ENCODE data around the gene SOX1.

The SOX1 gene

DNA sequence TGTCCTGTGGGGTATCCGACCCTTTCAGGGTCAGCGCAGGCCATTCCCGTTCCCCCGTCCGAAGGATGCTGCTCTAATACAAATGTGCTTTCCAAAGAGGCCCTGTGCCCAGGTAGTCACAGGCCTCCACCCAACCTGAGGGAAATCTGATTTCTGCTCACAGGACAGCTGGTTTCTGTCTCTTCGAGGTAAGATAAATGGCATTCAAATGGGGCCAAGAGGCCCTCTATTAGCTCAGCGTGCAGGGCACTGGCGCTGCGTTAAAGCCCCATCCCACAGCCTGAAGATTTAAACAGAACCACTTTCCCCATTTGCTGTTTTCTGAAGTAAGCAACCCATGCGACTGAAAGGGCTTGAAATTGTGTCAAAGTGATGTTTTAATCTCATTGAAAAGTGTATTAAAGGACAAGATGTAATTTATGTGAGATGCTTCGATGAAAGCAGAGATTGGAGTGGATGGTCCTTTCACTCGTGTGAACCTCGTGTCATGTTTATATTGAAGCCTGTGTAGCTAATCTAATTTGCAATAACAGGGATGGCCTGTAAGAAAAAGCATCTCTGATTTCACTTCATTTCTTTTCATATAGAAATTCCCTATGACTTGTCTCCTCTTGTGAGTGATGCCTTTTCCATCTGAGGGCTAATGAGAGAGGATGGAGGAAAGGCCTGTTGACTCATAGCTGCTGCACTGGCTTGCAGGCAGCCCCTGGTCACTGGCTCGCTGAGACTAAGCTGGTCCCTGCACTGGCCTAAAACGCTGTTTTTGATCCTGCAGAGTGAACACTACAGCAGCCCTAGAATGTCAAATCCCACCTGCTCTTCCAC lies 7.3 kb upstream of the SOX1 start:
- no peak for DNase-seq

DNA sequence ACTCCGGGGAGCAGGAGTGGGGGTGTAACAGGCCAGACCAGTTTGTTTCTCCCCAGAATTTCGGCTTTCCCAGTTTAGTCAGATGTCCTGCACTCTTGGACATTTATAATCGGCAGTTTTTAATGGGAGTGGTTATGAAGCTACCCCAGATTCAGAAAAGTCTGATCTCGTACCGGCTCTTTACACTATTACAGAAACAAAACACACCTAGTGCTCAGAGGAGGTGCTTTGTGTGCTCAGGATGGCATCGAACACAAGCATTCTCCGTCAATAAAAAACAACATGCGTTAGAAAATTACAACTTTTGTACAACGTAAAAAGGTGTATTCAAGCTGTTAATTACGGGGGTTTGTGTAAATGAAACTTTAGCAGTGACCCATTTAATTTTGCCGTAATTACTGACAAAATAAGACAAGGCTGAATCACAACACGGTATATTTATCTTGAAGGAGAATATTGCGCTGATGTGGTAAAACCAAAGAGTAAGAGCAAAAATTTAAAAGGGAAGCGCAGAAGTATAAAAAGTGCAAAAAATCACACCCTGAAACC lies 6.6 kb upstream of the SOX1 start:
- DNase-seq, result no peak

DNA sequence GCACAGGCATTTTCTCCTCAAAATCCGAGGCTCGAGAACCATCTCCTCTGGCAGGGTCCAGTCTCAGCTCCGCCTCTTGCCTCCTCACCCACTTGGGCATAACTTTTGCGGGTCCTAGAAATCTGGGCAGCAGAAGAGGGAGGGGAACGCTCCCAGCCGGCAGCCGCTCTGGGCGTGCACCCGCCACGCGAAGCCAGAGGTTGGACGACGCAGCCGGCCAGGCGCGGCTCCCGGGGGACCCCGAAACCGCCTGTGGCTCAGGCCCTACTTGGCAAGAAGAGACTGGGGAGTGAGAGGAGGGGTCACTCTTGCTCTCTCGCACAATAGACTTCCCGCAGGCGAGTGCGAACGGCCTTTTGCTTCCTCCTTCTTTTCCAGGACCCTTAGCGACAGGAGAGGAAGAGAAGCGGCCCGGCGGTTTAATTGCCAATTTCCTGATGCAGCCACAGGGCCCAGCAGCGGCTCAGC lies 6.0 kb upstream of the SOX1 start:
- DNase-seq, result no peak

DNA sequence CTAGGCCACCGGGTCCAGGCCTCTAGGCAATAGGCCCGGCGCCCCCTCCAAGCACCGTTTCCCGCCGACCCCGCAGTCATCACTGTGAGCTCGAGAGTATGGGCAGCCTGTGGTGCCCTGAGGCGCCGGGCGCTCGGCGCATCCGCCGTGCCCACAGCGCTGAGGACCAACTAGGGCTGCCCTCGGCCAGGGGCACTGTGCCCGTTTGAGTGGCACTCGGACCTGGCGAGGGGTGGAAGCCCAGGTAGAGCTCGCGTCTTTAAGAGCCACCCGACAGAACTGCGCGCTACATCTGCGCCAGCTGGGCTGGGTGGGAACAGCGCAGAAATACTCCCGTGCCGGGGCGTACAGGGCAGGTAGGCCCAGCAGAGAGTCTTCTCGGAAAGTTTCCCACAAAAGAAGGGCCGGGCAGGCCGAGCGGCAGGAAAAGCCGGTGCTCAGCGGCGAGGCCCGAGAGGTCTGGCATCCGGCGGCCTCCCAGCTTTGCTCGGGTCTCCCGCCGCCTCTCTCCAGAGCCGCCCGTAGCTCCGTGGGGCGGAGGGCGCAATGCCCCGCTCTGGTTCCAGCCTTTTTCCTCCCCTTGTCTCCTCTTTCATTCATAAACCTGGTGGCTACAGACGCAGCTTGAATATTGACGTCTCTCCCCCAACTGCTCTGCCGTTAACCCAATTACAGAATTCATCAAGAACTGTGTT lies 5.4 kb upstream of the SOX1 start:
- no peak for DNase-seq

DNA sequence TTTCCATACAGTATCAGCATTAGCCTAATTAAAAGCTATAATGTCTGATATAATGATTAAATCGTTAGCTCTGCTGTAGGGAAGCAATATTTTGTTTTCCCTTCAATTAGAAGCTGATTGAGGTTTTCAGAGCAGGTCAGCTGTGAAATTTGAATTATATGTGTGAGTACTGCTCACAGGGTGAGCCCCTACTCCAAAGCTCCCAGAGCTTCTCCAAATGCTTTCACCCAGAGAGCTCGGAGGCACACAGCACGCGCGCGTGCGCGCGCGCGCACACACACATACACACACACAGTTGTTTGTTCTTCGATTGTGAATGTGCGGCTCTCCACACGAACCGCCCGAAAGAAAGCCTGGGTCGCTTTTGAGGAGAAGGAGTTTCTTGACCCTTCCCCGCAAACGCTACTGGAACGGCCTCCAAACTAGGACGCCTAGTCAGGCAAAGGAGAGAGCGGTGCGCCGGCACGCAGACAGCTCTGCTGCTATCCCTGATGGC lies 4.8 kb upstream of the SOX1 start:
- no peak for DNase-seq

DNA sequence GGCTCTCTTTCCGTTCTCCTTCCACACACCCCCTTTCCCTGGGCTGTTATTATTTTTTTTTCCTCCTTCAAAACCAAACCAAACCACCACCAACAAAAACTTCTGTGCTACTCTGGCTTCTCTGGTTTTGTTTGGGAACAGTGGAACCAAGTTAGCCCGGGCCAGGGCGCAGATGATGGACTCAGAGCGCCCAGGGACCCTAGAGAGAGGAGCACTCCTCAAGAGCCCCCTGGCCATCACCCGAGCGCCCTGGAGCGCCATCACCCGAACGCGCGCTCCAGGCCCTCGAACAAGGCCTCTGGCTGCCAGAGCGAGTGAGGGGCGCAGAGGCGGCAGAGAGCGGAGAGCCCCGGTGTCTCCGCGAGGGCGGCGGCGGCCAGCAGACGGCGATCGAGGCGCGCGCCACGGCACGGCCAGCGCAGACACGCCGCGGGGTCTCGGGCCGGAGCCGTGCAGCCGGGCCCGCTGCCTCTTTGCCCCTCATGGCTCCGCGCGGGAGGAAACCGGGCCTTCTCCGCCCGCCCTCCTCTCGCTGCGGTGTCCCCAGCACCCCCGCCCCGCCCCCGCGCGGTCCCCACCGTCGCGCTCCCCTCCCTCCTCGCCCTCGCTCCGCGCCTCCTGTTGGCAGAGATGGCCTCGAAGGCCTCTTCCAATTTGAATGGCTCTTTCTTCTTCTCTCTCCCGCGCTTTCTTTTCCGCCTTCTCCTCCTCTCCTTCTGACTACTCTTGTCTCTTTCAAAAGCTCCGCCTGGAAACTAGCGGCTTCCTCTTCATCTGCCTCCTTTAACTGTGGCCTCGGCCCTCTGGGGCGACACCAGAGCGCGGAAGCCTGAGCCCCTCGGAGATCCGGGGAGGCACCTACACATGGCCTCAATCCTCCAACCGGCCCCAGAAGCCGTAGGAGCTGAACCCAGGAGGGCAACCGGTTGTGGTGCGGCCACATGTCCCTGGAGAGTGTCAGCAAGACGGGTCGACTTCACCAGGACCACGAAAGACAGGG lies 4.1 kb upstream of the SOX1 start:
- no peak for DNase-seq

DNA sequence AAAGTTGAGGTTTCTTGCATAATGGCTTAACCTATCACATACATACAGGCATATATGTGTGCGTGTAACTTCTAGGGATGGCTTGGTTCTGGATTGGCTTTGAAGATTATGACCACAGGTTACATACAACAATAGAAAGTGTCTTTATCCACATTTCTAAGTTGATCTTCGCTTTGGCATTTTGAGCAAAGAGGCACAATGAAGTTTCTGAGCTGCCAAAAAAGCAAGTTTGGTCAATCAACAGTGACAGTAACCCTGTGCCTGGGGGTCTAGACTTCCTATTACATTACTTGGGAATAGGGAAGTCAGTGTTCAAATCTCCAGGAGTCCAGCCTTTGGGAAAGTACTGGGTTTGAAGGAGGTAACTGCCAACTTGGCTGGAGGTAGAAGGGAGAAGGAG lies 3.1 kb upstream of the SOX1 start:
- no peak for DNase-seq

DNA sequence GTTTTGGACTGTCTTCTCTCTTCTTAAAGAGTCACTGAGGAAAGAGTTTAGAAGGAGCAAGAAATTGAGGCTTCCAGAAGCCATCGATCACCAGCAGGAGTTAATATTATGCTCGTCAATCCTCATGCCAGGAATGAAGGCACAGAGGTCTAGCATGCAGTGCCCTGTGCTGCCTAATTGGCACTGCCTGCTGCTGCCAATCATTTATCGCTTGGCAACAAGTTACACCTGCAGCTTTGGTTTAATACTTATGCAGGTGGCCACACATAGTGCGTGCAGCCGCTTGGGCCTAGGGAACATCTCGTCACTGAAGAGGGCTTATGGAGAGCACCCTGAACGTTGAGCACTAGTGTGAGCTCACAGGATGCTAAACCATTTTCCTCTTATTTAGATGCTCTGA lies 2.7 kb upstream of the SOX1 start:
- no peak for DNase-seq

DNA sequence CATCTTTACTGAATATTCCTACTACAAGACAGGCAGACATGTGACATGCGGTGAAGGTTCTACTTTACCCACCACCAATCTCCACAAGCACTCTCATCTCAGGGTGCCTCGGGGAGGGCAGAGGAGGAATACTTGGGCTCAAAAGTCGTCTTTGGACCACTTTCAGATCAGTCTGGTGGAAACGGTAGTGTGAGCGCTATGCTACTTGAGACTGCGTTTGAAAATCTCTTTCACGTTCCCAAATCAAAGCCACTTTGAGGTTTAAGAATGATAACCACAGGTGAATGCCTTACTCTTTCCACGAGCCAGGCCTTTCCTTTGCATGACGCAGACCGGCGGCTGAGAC lies 1.5 kb upstream of the SOX1 start:
- DNase-seq, result no peak

DNA sequence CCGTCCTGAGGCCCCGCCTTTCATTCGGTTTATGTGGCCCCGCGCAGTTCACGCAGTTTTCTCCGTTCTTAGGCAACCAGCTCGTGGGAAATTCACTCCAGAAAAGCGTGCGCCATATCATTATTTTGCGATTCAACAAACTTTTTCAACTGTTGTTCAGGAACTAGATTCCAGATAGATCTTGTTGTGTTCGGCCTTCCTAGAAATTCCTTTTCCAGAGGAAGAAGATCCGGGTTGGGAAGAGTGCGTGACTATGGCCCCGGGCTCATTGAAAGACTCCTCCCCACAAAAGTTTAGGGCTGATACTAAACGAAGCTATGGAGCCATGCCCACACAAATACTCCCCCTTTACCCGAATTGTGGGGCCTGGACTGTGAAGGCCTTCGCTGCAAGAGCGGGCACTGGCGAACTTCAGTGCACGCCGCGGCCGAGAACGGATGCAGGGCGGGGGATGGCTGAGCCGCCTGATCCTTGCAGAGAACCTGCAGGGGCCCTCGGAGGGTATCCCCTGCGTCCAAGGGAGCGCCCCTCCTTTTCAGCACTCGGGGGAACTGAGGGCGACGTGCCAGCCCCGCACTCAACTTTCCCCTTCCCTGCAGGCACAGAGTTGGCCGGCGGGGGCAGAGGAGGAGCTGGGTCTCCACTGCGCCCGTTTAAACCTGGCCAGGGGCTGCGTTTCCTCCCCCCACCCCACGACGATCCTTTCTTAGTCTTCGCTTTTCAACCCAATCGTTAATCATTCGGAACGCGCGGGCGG lies 904 bp upstream of the SOX1 start:
- DNase-seq, result no peak

DNA sequence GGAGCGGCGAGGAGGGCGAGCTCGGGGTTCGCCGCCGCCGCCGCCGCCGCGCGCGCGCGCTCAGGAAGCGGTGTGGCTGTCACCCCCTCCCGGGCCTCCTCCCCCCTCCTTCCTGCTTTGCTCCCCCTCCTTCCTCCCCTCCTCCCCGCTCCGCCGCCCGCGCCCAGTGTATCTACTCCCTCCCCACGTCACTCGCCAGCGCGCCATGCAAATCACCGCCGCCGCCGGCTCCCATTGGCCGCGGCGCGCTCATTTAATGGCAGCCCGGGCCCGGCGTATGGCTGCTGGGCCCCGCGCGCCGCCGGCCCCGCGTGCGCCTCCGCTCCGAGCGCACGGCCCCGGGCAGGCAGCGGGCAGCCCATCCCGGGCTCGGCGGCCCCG lies 335 bp upstream of the SOX1 start:
- peak; percentile 68 for DNase-seq

DNA sequence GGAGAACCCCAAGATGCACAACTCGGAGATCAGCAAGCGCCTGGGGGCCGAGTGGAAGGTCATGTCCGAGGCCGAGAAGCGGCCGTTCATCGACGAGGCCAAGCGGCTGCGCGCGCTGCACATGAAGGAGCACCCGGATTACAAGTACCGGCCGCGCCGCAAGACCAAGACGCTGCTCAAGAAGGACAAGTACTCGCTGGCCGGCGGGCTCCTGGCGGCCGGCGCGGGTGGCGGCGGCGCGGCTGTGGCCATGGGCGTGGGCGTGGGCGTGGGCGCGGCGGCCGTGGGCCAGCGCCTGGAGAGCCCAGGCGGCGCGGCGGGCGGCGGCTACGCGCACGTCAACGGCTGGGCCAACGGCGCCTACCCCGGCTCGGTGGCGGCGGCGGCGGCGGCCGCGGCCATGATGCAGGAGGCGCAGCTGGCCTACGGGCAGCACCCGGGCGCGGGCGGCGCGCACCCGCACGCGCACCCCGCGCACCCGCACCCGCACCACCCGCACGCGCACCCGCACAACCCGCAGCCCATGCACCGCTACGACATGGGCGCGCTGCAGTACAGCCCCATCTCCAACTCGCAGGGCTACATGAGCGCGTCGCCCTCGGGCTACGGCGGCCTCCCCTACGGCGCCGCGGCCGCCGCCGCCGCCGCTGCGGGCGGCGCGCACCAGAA lies 1.1 kb downstream of the SOX1 start:
- DNase-seq, result no peak

DNA sequence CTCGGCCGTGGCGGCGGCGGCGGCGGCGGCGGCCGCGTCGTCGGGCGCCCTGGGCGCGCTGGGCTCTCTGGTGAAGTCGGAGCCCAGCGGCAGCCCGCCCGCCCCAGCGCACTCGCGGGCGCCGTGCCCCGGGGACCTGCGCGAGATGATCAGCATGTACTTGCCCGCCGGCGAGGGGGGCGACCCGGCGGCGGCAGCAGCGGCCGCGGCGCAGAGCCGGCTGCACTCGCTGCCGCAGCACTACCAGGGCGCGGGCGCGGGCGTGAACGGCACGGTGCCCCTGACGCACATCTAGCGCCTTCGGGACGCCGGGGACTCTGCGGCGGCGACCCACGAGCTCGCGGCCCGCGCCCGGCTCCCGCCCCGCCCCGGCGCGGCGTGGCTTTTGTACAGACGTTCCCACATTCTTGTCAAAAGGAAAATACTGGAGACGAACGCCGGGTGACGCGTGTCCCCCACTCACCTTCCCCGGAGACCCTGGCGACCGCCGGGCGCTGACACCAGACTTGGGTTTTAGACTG lies 1.7 kb downstream of the SOX1 start:
- no peak for DNase-seq

DNA sequence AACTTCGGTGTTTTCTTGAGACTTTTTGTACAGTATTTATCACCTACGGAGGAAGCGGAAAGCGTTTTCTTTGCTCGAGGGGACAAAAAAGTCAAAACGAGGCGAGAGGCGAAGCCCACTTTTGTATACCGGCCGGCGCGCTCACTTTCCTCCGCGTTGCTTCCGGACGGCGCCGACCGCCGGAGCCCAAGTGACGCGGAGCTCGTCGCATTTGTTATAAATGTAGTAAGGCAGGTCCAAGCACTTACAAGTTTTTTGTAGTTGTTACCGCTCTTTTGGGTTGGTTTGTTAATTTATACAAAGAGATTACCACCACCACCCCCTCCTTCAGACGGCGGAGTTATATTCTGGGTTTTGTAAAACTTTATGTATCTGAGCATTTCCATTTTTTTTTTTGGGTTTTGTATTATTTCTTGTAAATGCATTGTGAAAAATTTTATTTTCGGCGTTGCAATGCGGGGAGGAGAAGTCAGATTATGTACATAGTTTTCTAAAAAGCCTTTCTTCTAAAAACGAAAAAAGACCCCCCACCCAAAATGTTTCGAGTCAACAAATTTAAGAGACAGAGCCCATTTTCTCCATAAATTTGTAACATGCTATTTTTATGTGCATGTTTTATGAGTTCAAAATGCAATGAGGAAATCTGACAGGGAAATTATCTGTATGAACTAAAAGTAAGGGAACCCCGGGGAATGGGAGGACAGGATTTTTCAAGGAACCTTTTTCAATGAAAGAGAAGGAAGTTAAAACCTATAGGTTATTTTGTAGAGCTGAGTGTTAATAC lies 2.3 kb downstream of the SOX1 start:
- no peak for DNase-seq

DNA sequence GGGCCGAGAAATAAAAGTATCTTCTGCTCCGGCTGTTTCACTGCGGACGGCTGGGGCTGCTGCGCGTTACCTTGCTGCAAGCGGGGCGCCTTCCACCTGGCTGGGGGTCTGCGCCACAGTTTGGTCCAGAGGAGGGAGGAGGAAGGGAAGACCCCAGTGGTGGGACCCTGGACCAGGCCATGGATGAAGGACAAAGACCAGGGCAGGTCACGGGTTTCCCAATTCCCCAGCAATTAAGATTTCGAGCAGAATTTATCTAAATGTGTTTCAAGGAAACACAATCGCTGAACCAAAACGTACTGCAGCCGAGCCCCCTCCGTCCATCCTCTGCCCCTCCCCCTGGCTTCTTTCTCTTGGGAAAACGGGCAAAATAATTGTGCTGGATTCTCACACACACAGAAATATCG lies 2.9 kb downstream of the SOX1 start:
- DNase-seq, result no peak

DNA sequence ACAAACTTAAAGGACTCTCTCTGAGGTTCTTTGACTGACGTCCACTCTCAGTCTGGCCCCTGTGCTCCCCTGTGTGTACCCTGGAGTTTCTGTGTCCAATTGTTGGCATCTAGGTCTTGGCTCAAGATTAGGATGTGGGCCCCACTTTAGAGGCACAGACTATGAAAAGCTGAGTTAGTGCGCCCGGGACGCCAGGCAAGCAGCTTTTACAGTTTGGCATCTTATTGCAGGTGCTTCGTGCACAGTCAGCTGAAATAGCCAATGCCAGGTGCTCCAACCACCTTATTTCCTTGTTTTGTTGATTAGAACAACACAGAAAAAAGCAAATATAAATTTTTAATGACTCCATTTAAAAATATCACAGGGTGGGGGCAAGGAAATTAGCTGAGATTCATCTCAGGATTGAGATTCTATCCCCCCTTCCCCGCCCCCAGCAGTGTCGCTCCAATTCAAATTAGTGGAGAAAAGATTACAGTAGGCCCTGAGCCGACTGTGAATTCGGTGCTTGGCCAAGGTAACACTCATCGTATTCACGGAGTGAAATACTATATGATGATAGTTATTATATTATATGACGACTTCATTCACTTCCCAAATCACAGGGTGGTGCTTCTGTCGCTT lies 4.3 kb downstream of the SOX1 start:
- DNase-seq, result no peak

DNA sequence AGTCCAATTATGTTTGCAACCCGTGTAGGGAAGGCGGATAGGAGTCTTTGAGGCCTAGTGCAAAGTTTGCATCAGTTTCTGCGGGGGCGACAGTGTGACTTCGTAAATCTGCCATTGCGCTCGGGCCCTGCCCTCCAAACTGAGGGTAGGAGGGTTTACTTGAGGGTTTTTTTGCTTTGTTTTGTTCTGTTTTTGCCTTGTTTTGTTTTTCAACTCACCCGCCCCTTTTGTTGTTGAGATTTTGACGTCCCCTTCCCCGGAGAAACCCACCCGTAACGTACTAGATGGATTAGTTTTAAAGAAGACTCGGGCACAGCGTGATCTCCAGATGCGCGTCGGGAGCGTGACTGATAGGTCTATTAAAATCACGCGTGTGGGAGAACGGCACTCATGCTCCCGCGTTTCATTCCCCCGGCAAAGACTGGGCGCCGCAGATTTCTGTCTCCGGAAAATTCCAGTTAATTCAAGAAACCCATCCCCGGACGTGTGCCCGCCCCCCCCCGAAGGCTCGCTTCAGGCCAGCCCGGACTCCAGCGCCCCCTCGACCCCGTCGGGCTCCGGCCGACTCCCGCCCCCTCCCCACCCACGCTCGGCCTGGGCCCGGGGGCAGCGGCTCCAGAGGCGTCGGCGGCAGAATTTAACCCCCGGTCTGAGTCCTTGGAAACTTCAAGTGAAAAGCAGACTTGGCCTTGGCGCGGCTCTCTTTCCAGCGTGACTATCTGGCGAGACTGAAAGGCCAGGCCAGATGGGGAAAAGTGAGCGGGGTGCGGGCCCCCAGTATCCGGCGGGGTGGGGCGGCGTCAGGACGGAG lies 5.0 kb downstream of the SOX1 start:
- DNase-seq, result no peak

DNA sequence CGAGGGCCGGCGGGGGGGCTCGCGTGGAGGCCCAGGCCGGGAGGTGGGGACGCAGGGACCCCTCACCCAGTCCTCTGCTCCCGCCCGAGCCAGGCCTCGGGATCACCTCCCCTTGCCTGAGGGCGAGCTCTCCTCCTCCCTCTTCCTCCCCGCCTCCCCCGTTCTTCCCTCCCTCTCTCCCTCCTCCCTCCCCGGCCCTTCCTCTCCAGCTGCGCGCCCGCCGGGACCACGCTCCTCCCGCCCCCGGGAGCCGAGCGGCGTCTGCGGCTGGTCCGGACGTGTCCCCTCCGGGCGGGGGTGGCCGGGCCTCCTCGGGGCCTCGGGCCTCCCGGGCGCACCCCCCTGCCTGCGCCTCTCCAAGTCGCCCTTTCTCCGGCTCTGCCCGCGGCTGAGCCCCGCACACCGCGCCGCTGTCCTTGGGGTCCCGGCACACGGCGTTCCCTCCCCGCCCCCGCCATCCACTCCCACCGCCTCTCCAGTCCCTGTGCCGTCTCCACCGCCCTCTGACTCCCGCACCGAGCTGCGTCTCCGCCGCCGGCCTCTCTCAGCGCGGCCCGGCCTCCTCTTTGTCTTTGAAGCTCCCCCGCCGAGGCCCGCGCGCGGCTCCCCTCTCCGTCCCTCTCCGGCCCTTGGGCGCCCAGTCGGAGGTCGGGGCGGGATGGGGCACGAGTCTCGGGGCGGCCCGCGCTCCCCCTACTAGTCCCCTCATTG lies 5.7 kb downstream of the SOX1 start:
- no peak for DNase-seq
